ENCODE data around the gene TXNDC15. TPM values are rescaled to one million over a fixed set of nuclear protein-coding genes. Genes with fewer than 3 reads are reported as not detected.
"Not testable (repeated sequence)": the region's sequence is repeated elsewhere in the genome, so short reads cannot be mapped to it uniquely, and the experiment has no call there.

TXNDC15 gene, protein sequence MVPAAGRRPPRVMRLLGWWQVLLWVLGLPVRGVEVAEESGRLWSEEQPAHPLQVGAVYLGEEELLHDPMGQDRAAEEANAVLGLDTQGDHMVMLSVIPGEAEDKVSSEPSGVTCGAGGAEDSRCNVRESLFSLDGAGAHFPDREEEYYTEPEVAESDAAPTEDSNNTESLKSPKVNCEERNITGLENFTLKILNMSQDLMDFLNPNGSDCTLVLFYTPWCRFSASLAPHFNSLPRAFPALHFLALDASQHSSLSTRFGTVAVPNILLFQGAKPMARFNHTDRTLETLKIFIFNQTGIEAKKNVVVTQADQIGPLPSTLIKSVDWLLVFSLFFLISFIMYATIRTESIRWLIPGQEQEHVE
- 10 to 100 TPM; 40.6 to 50.0 TPM for total RNA-seq

DNA sequence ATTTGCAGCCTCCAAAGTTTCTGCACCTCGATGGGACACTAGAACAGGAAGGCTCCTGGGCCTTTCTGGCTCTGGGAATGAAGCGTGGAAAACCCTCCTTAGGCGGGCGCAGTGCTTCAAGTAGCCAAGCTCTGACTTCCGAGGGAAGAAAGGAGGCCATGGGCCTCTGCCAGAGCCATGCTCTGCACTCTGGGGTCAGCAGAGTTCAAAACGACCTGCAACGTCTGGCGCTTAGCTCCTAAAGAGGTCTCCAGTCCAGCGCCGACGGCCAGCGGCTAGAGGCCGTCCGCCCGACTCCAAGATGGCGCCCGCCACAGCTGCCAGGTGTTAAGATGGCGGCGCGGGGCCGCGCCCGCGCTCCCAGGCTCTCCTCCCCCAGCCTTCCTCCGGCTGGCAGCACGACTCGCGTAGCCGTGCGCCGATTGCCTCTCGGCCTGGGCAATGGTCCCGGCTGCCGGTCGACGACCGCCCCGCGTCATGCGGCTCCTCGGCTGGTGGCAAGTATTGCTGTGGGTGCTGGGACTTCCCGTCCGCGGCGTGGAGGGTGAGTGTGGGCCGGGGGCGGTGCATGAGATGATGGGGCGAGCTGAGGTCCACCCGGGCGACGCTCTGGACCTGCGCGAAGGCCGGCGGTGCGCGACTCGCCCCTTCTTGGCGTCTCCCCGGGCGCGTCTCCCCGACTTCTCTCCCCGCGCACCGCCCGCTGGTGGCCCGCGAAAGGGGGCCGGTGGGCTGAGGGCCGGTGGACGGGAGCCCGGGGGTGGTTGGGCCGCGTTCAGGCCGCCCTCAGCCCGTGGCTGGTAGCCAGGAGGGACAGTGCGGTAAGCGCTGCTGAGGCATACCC is at the start of gene TXNDC15:
Gene TXNDC15 (plus strand): TSS at position 385 of the 844 bp plus-strand sequence. CDS start 57 bp downstream, at position 442.
- POLR2A ChIA-PET: interaction anchor here (1.4 kb wide), 1 partner anchor 29 kb away, joined by 5 read pairs; the partner anchor contains the start of gene C5orf24
- Mint-ChIP-seq H3K4me1 (peaks cover 48% of the 10 kb centered on the region), H3K36me3 (ENCODE audit: low read depth) (peaks cover 21% of the 10 kb centered on the region), H3K27ac (peak within 1 kb of the TSS; percentile 99), H3K27me3 (no peaks in the 10 kb centered on the region), H3K9me3 (peaks cover 2% of the 10 kb centered on the region), H3K4me3 (peak within 1 kb of the TSS; percentile 92)
- DNase-seq: peak; percentile 83
- CTCF ChIA-PET: interaction anchor here (0.5 to 2.5 kb wide), 2 partner anchors 26 to 30 kb away, joined by 4 to 19 read pairs; partner anchors contain the start of gene PCBD2

DNA sequence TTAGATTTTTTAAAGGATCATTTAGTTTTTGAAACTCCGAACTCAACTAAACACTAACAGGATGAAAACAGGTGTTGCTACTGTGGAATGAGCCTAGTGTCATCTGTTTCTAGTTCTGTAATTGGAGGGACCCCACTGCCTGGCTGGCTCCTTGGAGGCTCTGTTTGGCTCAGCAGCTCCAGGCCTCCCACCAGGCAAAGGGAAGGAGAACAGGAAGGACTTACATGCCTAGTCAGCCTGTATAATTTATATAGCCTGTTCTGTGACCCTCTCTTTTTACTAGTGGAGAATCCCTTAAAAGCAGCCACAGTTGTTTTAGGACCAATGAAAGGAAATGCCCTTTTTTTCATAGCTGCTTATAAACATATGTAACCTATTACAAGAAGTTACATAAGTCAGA is 49.5 kb upstream of the TXNDC15 start:
- CTCF ChIA-PET: interaction anchor here (1.0 to 2.2 kb wide), 2 partner anchors 10 to 52 kb away, joined by 3 to 11 read pairs; no protein-coding TSS in a partner anchor

DNA sequence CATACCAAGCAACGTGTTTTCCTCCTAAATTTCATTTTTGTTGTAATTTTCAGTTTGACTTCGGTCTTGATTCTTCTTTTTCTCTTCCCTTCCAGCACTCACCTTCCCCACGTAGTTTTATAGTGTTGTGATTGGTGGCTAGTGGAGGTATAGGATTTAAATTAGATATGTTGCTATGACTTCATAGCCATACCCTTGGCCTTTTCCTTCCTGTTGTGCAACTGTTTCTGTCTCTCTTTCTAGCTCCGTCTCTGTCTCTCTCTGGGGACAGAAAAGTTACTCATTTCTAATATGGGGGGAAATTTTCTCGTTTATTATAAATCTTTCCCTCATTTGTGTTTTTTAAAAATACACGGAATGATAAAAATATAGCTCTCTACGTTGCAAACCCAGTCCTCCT is 49.0 kb upstream of the TXNDC15 start:
- Mint-ChIP-seq H3K9me3 (no peaks in the 10 kb centered on the region), H3K4me3 (no peak overlapping the region), H3K27me3 (no peaks in the 10 kb centered on the region), H3K36me3 (ENCODE audit: low read depth) (peaks cover 20% of the 10 kb centered on the region), H3K27ac (no peak overlapping the region), H3K4me1 (peaks cover 2% of the 10 kb centered on the region)
- CTCF ChIA-PET: interaction anchor here (1.0 to 2.2 kb wide), 3 partner anchors 10 to 53 kb away, joined by 3 to 11 read pairs (median 5); no protein-coding TSS in a partner anchor
- POLR2A ChIA-PET: no interaction called here
- no peak for DNase-seq

More for the DNA sequence above, 49.5 kb upstream of the TXNDC15 start:
- Mint-ChIP-seq H3K27ac (no peak overlapping the region), H3K36me3 (ENCODE audit: low read depth) (peaks cover 20% of the 10 kb centered on the region), H3K4me1 (peaks cover 2% of the 10 kb centered on the region), H3K9me3 (no peaks in the 10 kb centered on the region), H3K4me3 (no peak overlapping the region), H3K27me3 (no peaks in the 10 kb centered on the region)
- POLR2A ChIA-PET: no interaction called here
- DNase-seq: no peak

DNA sequence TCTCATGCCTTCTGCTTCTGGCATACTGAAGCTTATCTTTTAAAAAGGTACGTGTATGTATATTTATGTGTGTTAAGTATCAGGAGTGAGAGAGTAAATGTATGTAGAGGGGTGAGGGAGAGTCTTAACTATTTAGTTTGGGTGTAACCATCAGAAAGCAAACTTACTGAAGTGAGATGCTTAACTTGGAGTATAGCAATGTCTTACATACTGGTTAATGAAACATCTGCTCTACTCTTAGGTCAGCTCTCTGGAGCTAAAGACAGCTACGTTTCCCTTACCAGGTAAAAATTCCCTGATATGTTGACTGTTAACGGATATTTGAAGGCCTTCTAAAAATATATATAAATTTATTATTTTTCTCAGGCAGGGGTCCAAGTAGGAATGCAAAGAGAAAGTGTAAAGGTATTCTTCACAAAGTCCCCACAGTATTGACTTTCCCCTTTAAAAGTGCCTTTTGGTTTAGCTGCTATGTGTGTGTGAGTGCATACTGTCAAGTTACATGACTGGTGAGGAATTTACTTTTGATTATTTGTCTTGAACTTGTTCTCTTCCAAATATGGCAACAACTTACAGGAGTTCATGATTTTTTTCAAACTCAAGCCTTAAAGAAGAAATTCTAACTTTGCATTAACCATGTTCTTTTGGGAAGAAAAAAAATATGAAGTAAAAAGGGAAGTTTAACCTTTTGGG is 40.7 kb upstream of the TXNDC15 start:
- Mint-ChIP-seq H3K9me3 (no peaks in the 10 kb centered on the region), H3K4me1 (no peaks in the 10 kb centered on the region), H3K27me3 (no peaks in the 10 kb centered on the region), H3K27ac (no peak overlapping the region), H3K36me3 (ENCODE audit: low read depth) (peaks cover 9% of the 10 kb centered on the region), H3K4me3 (no peak overlapping the region)
- POLR2A ChIA-PET: no interaction called here
- no peak for DNase-seq
- CTCF ChIA-PET: interaction anchor here (0.6 to 2.7 kb wide), 5 partner anchors 8 to 52 kb away, joined by 3 to 11 read pairs (median 4); partner anchors contain the start of gene C5orf24

GRCh38 chr5:134835623-134836022 is 38.5 kb upstream of the TXNDC15 start:
- no peak for DNase-seq
- ChIA-PET CTCF (interaction anchor here (2.7 kb wide), 1 partner anchor 10 kb away, joined by 11 read pairs; no protein-coding TSS in a partner anchor), POLR2A (no interaction called here)
- Mint-ChIP-seq H3K36me3 (ENCODE audit: low read depth) (peaks cover 11% of the 10 kb centered on the region), H3K27me3 (no peaks in the 10 kb centered on the region), H3K4me1 (no peaks in the 10 kb centered on the region), H3K9me3 (no peaks in the 10 kb centered on the region), H3K4me3 (no peak overlapping the region), H3K27ac (no peak overlapping the region)

- Mint-ChIP-seq H3K36me3 (ENCODE audit: low read depth) (peaks cover 12% of the 10 kb centered on the region), H3K4me1 (no peaks in the 10 kb centered on the region), H3K9me3 (no peaks in the 10 kb centered on the region), H3K27ac (no peak overlapping the region), H3K4me3 (no peak overlapping the region), H3K27me3 (no peaks in the 10 kb centered on the region)
- DNase-seq: no peak
- ChIA-PET CTCF (interaction anchor here (0.8 kb wide), 2 partner anchors 16 to 20 kb away, joined by 3 read pairs; no protein-coding TSS in a partner anchor), POLR2A (no interaction called here)
These were observed 36.5 kb upstream of the TXNDC15 start for GRCh38 chr5:134837530-134838181.

- CTCF ChIA-PET: interaction anchor here (0.7 to 0.8 kb wide), 3 partner anchors 16 to 28 kb away, joined by 3 read pairs; no protein-coding TSS in a partner anchor
- DNase-seq, POLR2A ChIA-PET: not testable (repeated sequence)
These were observed 35.8 kb upstream of the TXNDC15 start for GRCh38 chr5:134838361-134838760.

GRCh38 chr5:134840811-134841210 is 33.4 kb upstream of the TXNDC15 start:
- Mint-ChIP-seq H3K27ac (no peak overlapping the region), H3K27me3 (no peaks in the 10 kb centered on the region), H3K36me3 (ENCODE audit: low read depth) (peaks cover 13% of the 10 kb centered on the region), H3K4me1 (peaks cover 11% of the 10 kb centered on the region), H3K4me3 (no peak overlapping the region), H3K9me3 (no peaks in the 10 kb centered on the region)
- no peak for DNase-seq
- ChIA-PET CTCF (interaction anchor here (0.6 kb wide), 1 partner anchor 1772 kb away, joined by 4 read pairs; no protein-coding TSS in a partner anchor), POLR2A (interaction anchor here (1.2 kb wide), 1 partner anchor 9 kb away, joined by 4 read pairs; no protein-coding TSS in a partner anchor)

More at GRCh38 chr5:134838361-134838760, 35.8 kb upstream of the TXNDC15 start:
- not testable (repeated sequence) for H3K27me3 Mint-ChIP-seq, H3K4me1 Mint-ChIP-seq, H3K9me3 Mint-ChIP-seq, H3K4me3 Mint-ChIP-seq, H3K27ac Mint-ChIP-seq
- peaks cover 12% of the 10 kb centered on the region for H3K36me3 Mint-ChIP-seq (ENCODE audit: low read depth)

GRCh38 chr5:134844252-134844651 is 29.9 kb upstream of the TXNDC15 start:
- Mint-ChIP-seq H3K27me3 (no peaks in the 10 kb centered on the region), H3K36me3 (ENCODE audit: low read depth) (peaks cover 20% of the 10 kb centered on the region), H3K4me3 (no peak overlapping the region), H3K9me3 (no peaks in the 10 kb centered on the region), H3K27ac (peak overlapping the region; percentile 1), H3K4me1 (peaks cover 27% of the 10 kb centered on the region)
- DNase-seq: no peak
- CTCF ChIA-PET: interaction anchor here (1.8 kb wide), 1 partner anchor 86 kb away, joined by 6 read pairs; no protein-coding TSS in a partner anchor
- POLR2A ChIA-PET: no interaction called here

- peak overlapping the region; percentile 99 for H3K27ac Mint-ChIP-seq
- no peaks in the 10 kb centered on the region for H3K27me3 Mint-ChIP-seq
- no peaks in the 10 kb centered on the region for H3K9me3 Mint-ChIP-seq
- H3K36me3 Mint-ChIP-seq (ENCODE audit: low read depth): peaks cover 20% of the 10 kb centered on the region
- CTCF ChIA-PET: interaction anchor here (0.6 to 1.8 kb wide), 9 partner anchors 9 to 1760 kb away, joined by 3 to 6 read pairs (median 3); partner anchors contain the start of gene PCBD2
- peaks cover 33% of the 10 kb centered on the region for H3K4me1 Mint-ChIP-seq
- POLR2A ChIA-PET: interaction anchor here (0.5 to 1.0 kb wide), 3 partner anchors 29 to 110 kb away, joined by 3 to 5 read pairs (median 3); partner anchors contain the start of genes PCBD2 and TXNDC15
- H3K4me3 Mint-ChIP-seq: peak overlapping the region; percentile 93
- no peak for DNase-seq
These were observed 28.8 kb upstream of the TXNDC15 start for GRCh38 chr5:134845335-134845851.

DNA sequence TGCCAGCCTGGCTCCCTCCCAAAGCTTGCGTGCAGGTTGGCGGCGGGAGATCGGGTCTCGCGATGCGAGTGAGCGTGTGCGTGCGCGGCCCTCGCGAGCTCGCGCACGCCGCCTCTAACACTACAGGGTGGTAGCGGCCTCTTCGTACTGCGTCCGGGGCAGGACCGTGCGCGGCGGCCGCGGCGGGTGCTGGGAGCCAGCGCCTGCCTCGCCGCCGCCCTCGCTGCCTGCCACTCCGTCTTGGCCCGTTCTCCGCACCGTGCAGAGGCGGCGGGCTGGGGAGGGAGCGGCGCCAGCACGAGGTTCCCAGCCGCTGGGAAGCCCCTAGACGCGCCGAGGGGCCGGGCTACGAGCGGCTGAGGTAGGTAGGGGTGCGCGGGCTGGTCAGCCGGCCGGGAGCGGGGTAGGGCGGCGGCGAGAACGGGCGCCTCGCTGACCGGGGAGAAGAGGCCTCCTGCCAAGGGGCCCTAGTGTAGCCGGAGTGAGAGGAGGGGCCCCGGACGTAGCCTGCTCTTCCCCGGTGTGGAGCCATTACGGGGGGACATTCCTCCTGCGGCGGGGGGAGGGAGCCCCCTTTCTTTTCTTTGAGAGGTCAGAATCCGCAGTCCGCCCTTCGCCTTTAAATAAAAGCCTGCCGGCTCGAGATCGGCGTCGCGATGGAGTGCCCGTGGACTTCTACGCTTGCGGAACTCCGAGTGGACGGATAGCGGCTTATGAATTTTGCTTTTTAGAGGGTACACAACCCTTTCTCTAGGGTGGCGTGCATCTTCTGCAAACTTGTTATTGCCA is 28.1 kb upstream of the TXNDC15 start, which contains the start of gene C5orf24:
Gene C5orf24 (plus strand): TSS at position 117 of the 789 bp plus-strand sequence. CDS start 8,933 bp downstream, outside the sequence.
- Mint-ChIP-seq H3K27ac (peak within 1 kb of the TSS; percentile 99), H3K9me3 (no peaks in the 10 kb centered on the region), H3K4me3 (peak within 1 kb of the TSS; percentile 93), H3K36me3 (ENCODE audit: low read depth) (peaks cover 22% of the 10 kb centered on the region), H3K27me3 (no peaks in the 10 kb centered on the region), H3K4me1 (peaks cover 38% of the 10 kb centered on the region)
- POLR2A ChIA-PET: interaction anchor here (0.5 to 1.0 kb wide), 4 partner anchors 28 to 111 kb away, joined by 3 to 5 read pairs (median 3); partner anchors contain the start of genes CAMLG, PCBD2 and TXNDC15
- CTCF ChIA-PET: interaction anchor here (0.5 to 4.9 kb wide), 12 partner anchors 9 to 1761 kb away, joined by 3 to 24 read pairs (median 4); partner anchors contain the start of gene PCBD2
- DNase-seq: peak; percentile 95

Measured in activated CD4-positive, alpha-beta T cell treated with anti-CD3 and anti-CD28 coated beads, Interleukin-2, amount 10 ng/mL, durations not matched to agents 7 days and 5 days (primary cell).